Stimulated activated naive B cell treated with anti-CD40 and anti-IgM and Interleukin-4, amounts not matched to agents 10 μg/mL and 1 μg/mL and 100 μg/mL, for 72 hours (primary cell): ENCODE results near the gene NAT14.
"Not testable (repeated sequence)": the region's sequence is repeated elsewhere in the genome, so short reads cannot be mapped to it uniquely, and the experiment has no call there.

Source experiments
- ATAC-seq, 2 donors: fragments of 150-1000 bp; cut with Tn5 transposase; replicated peaks; 2 replicates each; pipeline ENCODE4 v1.10.0; 2021; ENCODE audit warnings: moderate library complexity in 1 of 2
- DNase-seq: peaks from one replicate; pipeline ENCODE4 v3.0.0; 2021
- H3K27ac Mint-ChIP-seq: one replicate; pipeline ENCODE4 v1.8.0; 2022; ENCODE audit warnings: mild to moderate bottlenecking, mixed read lengths
- H3K27me3 Mint-ChIP-seq, 2 donors: one replicate each; pipeline ENCODE4 v1.8.0; 2022; ENCODE audit warnings: mixed read lengths in 2 of 2
- H3K36me3 Mint-ChIP-seq, 2 donors: one replicate each; pipeline ENCODE4 v1.8.0; 2022; ENCODE audit warnings: mixed read lengths in 2 of 2, mild to moderate bottlenecking in 1 of 2
- H3K4me1 Mint-ChIP-seq, 2 donors: one replicate each; pipeline ENCODE4 v1.8.0; 2022; ENCODE audit warnings: mixed read lengths in 2 of 2, mild to moderate bottlenecking in 1 of 2
- H3K4me3 Mint-ChIP-seq, 2 donors: one replicate each; pipeline ENCODE4 v1.8.0; 2022; ENCODE audit warnings: mild to moderate bottlenecking in 2 of 2, mixed read lengths in 2 of 2, moderate library complexity in 1 of 2
- H3K9me3 Mint-ChIP-seq, 2 donors: one replicate each; pipeline ENCODE4 v1.8.0; 2022; ENCODE audit warnings: mixed read lengths in 2 of 2, mild to moderate bottlenecking in 1 of 2

The NAT14 gene

DNA sequence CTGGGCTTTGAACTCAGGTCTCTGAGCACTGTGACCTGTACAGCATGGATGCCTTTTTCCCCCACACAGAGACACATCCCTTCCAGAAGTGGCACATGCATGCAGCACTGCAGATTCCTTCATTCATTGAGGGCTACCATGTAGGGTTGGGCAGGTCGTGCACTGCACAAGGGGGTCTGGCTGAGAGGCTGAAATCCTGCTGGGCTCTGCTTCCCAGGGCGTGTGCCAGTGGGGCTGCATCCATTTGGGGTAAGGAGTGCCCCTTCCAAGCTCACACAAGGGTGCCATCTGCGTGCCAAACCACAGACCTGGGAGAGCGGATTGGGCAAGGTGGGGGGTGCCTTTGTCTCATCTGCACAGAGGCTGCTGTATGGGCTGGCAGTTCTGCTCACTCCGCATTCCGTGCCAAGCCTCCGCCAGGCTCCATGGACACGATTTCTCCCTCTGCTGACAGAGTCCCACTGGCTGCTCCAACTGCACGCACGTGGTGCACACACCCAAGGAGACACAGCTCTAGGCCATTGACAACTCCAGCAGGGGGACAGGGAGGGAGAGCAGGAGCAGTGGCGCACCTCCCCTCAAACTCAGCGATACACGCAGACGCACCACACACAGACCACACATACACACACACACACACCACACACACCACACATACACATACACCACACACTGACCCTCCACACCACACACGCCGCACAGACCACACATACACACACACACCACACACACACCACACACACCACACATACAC, 37.4 kb upstream of the NAT14 start:
- Mint-ChIP-seq H3K36me3 (no peaks in the 10 kb centered on the region), H3K27me3 (peaks cover 45 to 48% of the 10 kb centered on the region in 2 donors), H3K4me1 (peaks cover 16 to 28% of the 10 kb centered on the region in 2 donors), H3K9me3 (no peaks in the 10 kb centered on the region), H3K27ac (no peak overlapping the region), H3K4me3 (no peak overlapping the region)
- peak; percentile 31 to 48 for ATAC-seq
- no peak for DNase-seq

DNA sequence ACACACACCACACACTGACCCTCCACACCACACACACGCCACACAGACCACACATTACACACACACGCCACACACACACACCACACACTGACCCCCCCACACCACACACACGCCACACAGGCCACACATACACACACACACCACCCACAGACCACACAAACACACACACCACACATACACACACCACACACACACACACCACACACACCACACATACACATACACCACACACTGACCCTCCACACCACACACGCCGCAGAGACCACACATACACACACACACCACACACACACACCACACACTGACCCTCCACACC, 36.9 kb upstream of the NAT14 start:
- not testable (repeated sequence) for ATAC-seq, DNase-seq, H3K4me3 Mint-ChIP-seq, H3K27ac Mint-ChIP-seq, H3K36me3 Mint-ChIP-seq, H3K9me3 Mint-ChIP-seq
- H3K4me1 Mint-ChIP-seq, result peaks cover 12 to 28% of the 10 kb centered on the region in 2 donors
- peaks cover 40 to 48% of the 10 kb centered on the region in 2 donors for H3K27me3 Mint-ChIP-seq

DNA sequence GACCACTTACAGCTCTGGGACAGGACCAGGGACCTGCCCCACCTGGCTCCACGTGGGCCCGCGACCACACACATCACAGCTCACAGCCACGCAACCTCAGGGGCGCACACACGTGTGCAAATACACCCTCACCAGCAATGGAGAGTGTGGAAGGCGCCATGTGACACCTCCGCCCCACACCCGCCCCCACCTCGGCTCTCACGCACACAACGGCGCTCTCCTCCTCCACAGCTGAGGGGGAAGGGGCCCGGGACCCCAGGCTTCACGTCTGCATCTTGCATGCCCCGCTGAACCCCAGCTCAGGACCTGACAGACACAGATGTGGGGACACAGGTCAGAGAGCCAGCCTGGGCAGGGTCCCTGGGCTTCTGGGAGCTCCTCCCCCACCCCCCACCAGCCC, 35.5 kb upstream of the NAT14 start:
- Mint-ChIP-seq H3K36me3 (peaks cover 16% of the 10 kb centered on the region in 2 donors), H3K27ac (no peak overlapping the region), H3K27me3 (peaks cover 40 to 47% of the 10 kb centered on the region in 2 donors), H3K4me1 (peaks cover 19 to 31% of the 10 kb centered on the region in 2 donors), H3K9me3 (no peaks in the 10 kb centered on the region), H3K4me3 (no peak overlapping the region)
- DNase-seq, result no peak
- ATAC-seq, result no peak

DNA sequence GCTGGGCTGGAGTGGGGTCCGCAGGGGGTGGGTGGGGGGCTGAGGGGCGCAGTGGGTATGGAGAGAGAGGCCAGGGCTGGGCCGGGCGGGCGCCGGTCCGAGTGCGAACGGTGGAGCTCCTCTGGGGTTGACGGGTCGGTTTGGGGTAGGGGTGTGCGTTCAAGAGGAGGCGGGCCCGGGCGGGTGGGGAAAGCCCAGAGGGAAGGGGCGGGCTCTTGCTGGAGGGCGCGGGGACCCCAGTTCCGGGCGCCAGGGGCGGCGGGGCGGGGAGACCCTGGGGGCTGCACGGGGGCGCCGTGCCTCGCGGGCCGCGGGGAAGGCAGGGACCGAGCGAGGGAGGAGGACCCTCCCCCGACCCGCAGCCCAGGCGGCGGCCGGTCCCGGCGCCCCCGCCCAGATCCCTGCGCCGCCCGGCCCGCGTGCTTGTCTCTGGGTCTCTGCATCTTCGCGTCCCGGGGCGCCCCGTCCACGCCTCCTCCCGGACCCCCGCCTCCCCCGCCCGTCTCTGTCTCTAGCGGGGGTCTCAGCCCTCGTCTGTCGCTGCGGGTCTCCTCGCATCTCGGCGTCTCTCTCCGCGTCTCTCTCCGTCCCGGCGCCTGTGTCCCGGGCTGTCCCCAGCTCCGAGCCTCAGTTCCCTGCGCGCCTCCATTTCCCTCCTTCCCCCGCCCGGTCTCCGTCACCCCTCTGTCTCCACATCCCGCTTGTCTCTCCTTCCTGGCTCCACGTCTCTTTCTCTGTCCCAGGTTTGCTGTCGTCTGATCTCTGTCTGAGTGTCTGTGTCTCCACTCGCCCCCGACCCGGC, 33.6 kb upstream of the NAT14 start:
- ATAC-seq (peak in 1 of 2 donors; percentile 27), DNase-seq (no peak)
- Mint-ChIP-seq H3K27ac (peak overlapping the region; percentile 43), H3K36me3 (peaks cover 28 to 30% of the 10 kb centered on the region in 2 donors), H3K4me1 (peaks cover 19 to 42% of the 10 kb centered on the region in 2 donors), H3K27me3 (peaks cover 26 to 35% of the 10 kb centered on the region in 2 donors), H3K4me3 (peak overlapping the region; percentile 72 to 79), H3K9me3 (no peaks in the 10 kb centered on the region)

DNA sequence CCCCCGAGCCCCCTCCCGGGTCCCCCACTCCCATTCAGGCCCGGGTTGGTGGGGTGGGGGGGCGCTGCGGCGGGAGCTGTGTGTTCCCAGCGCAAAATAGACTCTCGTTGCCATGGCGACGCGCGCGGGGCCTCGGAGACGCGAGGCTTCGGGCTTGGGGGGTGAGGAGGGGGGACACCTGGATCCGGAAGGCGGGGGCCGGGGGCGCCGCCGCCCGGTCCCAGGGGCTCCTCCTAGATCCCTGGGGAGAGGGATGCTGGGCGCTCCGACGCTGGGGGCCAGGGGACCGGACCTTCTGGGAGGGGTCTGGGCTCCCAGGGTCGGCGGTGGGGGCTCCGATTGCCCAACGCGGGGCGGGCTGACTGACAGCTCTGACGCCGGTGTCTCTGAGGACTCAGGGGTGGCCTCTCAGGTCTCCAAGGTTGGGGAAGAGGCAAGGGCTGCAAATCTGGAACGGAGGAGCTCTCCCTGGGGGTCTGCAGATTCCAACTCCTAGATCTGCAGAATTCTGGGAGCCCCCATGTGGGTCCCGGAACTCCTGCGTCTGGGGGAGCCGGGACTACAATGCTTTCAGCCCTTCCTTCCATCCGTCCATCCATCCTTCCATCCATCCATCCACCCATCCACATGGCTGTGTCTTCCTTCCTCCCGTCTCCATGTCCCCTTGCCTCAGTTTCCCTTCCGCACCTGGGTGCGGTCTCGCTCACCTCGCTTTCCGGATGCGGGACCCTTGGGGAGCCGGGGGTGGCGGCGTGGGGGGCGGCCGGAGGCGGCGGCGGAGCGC, 32.8 kb upstream of the NAT14 start:
- H3K9me3 Mint-ChIP-seq, result no peaks in the 10 kb centered on the region
- peak overlapping the region; percentile 72 to 79 for H3K4me3 Mint-ChIP-seq
- DNase-seq (no peak), ATAC-seq (no peak)
- H3K36me3 Mint-ChIP-seq, result peaks cover 28 to 36% of the 10 kb centered on the region in 2 donors
- peaks cover 20 to 42% of the 10 kb centered on the region in 2 donors for H3K4me1 Mint-ChIP-seq
- H3K27ac Mint-ChIP-seq, result no peak overlapping the region
- H3K27me3 Mint-ChIP-seq, result peaks cover 26 to 35% of the 10 kb centered on the region in 2 donors

DNA sequence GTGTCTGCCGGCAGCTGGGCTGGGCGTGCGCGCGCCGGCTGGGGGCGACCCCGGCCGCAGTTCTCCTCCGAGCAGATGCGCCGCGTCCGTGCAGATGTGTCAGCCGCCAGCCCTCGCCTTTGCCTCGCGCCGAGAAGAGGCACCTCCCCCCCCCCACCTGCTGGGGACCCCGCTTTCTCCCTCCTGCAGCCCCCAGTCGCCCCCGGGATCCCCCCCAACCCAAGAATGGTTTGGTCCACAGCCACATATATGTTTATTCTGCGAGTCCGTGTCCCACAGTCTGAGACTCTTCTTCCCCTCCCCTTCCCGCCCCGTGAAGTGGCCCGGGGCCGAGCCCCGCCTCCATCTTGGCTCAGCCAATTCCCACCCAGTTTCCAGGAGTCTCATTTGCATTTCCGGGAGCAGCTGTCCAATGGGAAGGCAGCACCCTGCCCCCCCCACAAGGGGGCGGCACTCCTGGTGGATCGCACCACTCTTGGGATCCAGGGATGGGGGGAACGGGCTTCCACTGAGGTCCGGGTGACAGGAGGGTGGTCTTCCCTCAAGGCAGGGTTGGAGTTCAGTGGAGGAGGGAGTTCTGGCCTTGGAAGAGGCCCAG, 32.1 kb upstream of the NAT14 start:
- DNase-seq (no peak), ATAC-seq (peak; percentile 19 to 46)
- Mint-ChIP-seq H3K4me1 (peaks cover 20 to 42% of the 10 kb centered on the region in 2 donors), H3K27me3 (peaks cover 26 to 35% of the 10 kb centered on the region in 2 donors), H3K9me3 (no peaks in the 10 kb centered on the region), H3K4me3 (peak overlapping the region in 1 of 2 donors; percentile 34), H3K36me3 (peaks cover 28 to 36% of the 10 kb centered on the region in 2 donors), H3K27ac (no peak overlapping the region)

DNA sequence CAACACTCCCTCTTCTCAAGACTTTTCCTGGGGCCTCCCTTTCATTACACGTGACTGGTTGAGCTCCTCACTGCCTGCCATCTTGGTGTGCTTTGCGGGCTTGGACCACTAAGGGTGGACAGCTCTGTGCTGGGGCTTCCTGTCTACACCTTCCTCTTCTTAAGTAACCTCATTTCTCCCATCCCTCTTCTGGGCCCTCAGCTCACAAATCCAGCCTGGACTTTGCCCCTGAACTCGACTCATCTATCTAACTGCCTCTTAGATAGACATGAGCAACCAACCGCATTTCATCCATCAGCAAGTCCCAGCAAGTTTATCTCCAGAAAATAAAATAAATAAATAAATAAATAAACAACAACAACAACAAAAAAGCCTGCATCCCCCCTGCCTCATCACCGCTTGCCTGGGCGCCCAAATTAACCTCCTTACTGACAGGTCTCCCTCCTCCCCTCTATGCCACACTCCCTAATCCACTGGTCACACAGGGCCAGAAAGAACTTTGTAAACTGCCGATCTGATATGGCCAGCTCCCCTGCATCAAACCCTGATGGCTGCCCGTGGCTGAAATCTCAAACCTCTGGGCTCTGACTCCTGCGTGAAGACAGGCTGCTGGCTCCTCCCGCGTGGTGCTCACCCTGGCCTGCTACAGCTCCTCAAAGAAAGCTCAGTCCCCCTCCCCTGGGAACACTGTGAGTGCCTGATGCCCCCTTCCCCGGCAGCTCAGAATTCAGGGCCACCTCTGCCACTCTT, 31.3 kb upstream of the NAT14 start:
- Mint-ChIP-seq H3K9me3 (no peaks in the 10 kb centered on the region), H3K27ac (peak overlapping the region; percentile 7), H3K36me3 (peaks cover 28 to 36% of the 10 kb centered on the region in 2 donors), H3K27me3 (peaks cover 26 to 35% of the 10 kb centered on the region in 2 donors), H3K4me3 (peak overlapping the region; percentile 34 to 36), H3K4me1 (peaks cover 20 to 42% of the 10 kb centered on the region in 2 donors)
- ATAC-seq, result no peak
- no peak for DNase-seq

DNA sequence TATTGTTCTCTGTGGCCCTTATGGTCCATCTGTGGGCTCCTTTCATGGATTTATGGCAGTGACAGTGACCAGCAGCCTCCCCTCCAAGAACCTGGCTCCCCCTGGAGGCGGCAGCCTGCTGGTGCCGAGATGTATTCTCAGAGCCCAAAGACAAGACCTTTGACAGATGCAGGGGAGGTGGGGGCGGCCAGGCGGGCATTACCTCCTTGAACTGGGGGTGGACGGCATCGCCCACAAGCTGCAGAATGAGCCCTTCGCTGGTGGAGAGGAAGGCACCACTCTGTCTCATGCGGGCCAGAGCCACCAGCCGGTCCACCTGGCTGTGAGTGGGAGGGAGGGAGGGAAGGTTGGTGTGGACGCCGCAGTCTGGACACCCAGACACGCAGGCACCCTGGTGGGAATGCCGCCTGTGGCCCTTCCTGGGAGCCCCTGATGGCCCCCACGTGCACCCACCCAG, 30.2 kb upstream of the NAT14 start:
- H3K36me3 Mint-ChIP-seq, result peaks cover 28 to 36% of the 10 kb centered on the region in 2 donors
- no peaks in the 10 kb centered on the region for H3K9me3 Mint-ChIP-seq
- peaks cover 26 to 35% of the 10 kb centered on the region in 2 donors for H3K27me3 Mint-ChIP-seq
- no peak overlapping the region for H3K4me3 Mint-ChIP-seq
- ATAC-seq (peak; percentile 53 to 67), DNase-seq (no peak)
- H3K4me1 Mint-ChIP-seq, result peaks cover 20 to 46% of the 10 kb centered on the region in 2 donors
- no peak overlapping the region for H3K27ac Mint-ChIP-seq

DNA sequence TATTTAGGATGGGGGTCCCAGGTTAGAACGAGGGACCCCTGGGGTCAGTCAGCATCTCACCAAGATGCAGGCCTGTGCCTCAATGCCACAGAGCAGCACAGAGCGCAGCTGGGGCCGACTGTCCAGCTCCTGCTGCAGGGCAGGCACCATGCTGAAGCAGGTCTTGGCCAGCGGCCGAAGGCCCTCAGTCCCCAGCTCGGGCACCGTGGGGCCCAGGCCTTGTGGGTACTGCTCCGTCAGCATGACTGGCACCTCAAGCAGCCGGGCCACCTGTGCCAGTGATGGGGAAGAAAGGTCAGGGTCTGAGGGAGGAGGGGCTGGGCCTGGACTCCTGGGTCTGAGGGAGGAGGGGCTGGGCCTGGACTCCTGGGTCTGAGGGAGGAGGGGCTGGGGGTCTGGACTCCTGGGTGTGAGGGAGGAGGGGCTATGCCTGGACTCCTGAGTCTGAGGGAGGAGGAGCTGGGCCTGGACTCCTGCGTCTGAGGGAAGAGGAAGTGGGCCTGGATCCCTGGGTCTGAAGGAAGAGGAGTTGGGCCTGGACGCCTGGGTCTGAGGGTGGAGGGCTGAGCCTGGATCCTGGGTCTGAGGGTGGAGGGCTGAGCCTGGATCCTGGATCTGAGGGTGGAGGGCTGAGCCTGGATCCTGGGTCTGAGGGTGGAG, 29.3 kb upstream of the NAT14 start:
- Mint-ChIP-seq H3K36me3 (peaks cover 28 to 36% of the 10 kb centered on the region in 2 donors), H3K27me3 (peaks cover 21 to 35% of the 10 kb centered on the region in 2 donors), H3K9me3 (no peaks in the 10 kb centered on the region), H3K4me1 (peaks cover 21 to 50% of the 10 kb centered on the region in 2 donors), H3K4me3 (no peak overlapping the region), H3K27ac (no peak overlapping the region)
- DNase-seq, result no peak
- no peak for ATAC-seq

DNA sequence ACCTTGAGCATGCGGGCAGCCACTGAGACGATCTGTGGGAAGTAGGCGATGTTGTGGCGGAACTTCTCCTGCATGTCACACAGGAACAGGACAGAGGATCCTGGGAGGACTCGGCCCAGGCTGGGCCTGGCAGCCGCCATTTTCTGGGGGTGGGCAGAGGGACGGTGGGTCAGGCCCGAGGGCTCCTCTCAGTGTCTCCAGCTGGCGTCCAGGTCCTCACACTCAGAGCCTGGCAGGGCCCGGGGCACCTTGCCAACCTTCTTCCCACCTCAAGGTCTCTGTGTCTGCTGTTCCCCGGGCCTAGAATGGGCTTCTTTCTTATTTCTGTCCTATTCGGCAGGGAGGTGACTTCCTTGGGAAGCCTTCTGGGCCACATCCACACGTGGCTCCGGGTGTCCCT, 28.6 kb upstream of the NAT14 start:
- H3K27me3 Mint-ChIP-seq, result peaks cover 17 to 34% of the 10 kb centered on the region in 2 donors
- no peaks in the 10 kb centered on the region for H3K9me3 Mint-ChIP-seq
- H3K36me3 Mint-ChIP-seq, result peaks cover 28 to 36% of the 10 kb centered on the region in 2 donors
- DNase-seq, result no peak
- no peak overlapping the region for H3K27ac Mint-ChIP-seq
- peaks cover 22 to 50% of the 10 kb centered on the region in 2 donors for H3K4me1 Mint-ChIP-seq
- ATAC-seq, result no peak
- no peak overlapping the region for H3K4me3 Mint-ChIP-seq

DNA sequence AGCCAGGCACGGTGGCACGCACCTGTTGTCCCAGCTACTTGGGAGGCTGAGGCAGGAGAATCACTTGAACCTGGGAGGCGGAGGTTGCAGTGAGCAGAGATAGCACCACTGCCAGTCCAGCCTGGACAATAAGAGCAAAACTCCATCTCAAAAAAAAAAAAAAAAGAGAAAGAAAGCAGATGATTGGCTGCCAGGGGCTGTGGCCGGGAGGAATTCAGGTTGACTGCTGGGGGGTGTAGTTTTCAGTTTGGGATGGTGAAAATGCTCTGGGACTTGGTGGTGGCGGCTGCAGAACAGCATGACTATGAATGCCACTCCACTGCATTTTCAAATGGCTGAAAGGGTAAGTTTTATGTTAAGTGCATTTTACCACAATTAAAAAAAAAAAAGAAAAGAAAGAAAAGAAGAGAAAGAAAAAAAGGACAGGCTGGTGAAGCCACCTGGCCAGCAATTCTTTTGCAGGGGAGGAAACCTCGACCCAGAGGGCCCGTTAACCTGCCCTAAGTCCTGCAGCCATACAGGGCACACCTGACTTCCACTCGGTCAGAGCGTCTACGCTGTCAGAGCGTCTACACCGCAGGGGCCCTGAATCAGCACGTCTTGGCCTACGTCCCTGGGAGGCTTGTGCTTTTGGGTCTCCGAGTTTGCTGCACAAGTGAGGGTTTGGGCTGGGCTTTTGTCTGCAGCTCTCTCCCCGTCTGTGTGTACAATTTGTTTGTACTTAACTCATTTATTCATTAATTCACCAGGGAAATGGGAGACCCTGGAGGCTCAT, 27.1 kb upstream of the NAT14 start:
- Mint-ChIP-seq H3K4me1 (peaks cover 24 to 50% of the 10 kb centered on the region in 2 donors), H3K36me3 (peaks cover 27 to 36% of the 10 kb centered on the region in 2 donors), H3K27me3 (peaks cover 12 to 21% of the 10 kb centered on the region in 2 donors), H3K27ac (no peak overlapping the region), H3K9me3 (no peaks in the 10 kb centered on the region), H3K4me3 (no peak overlapping the region)
- DNase-seq, result no peak
- ATAC-seq, result no peak

DNA sequence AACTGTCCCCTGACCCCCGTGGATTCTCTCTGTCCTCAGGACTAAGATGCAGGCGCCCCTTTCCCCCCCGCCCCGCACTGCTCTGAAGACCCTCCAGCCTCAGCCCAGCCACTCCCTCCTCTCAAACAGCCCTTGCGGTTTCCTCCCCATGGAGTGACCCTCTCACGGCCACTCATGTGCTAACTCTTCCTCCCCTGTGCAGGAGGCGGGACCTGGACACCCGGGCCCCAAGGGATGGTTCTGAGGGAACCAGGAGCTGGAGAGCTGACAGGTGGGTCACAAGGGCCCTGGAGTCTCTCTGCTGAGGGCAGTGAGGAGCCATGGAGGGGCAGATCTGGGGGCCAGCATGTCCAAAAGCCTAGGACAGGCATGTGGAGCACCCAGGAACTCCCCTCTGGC, 25.4 kb upstream of the NAT14 start:
- peaks cover 0 to 5% of the 10 kb centered on the region in 2 donors for H3K27me3 Mint-ChIP-seq
- H3K9me3 Mint-ChIP-seq, result no peaks in the 10 kb centered on the region
- peak overlapping the region in 1 of 2 donors; percentile 93 for H3K4me3 Mint-ChIP-seq
- H3K36me3 Mint-ChIP-seq, result peaks cover 12 to 19% of the 10 kb centered on the region in 2 donors
- peaks cover 15 to 36% of the 10 kb centered on the region in 2 donors for H3K4me1 Mint-ChIP-seq
- DNase-seq (no peak), ATAC-seq (no peak)
- no peak overlapping the region for H3K27ac Mint-ChIP-seq
